ENCODE data around the gene FRMD3.

DNA sequence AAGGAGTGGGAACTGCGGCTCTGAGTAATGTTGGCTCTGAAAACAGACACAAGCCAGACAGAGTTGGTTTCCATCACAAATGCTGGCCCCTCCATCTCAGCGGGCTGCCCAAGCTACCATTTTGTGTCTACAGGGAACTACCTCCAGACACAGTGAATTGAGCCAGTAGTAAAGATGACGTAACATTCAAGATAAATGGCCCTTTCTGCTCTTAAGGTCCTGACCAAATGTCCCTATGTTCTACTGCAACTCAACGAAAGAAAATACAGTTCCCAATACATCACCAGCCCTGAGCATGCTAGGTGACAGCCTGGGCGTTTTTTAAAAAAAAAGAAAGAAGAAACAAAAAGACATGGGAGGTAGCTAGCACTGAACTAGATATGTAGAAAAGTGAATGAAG, 247.5 kb downstream of the FRMD3 start:
- no peak for TF ChIP-seq POLR2A (IDR thresholded peaks at IDR 0.05)
- TF ChIP-seq, protein P1, sequence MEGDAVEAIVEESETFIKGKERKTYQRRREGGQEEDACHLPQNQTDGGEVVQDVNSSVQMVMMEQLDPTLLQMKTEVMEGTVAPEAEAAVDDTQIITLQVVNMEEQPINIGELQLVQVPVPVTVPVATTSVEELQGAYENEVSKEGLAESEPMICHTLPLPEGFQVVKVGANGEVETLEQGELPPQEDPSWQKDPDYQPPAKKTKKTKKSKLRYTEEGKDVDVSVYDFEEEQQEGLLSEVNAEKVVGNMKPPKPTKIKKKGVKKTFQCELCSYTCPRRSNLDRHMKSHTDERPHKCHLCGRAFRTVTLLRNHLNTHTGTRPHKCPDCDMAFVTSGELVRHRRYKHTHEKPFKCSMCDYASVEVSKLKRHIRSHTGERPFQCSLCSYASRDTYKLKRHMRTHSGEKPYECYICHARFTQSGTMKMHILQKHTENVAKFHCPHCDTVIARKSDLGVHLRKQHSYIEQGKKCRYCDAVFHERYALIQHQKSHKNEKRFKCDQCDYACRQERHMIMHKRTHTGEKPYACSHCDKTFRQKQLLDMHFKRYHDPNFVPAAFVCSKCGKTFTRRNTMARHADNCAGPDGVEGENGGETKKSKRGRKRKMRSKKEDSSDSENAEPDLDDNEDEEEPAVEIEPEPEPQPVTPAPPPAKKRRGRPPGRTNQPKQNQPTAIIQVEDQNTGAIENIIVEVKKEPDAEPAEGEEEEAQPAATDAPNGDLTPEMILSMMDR (IDR thresholded peaks at IDR 0.05) = no peak

Measured in thyroid gland (tissue), 4 donors.